ENCODE measurements around the gene LAMTOR4.

GRCh38 chr7:100107125-100107737 lies 41.5 kb upstream of the LAMTOR4 start:
- TF ChIP-seq CTCF (IDR thresholded peaks at IDR 0.05; ENCODE audit: low read depth, low read length, poor library complexity, severe bottlenecking): no peak
- no peak for TF ChIP-seq EZH2phosphoT487 (IDR thresholded peaks at IDR 0.05; ENCODE audit: borderline replicate concordance, low read length)
